Duodenal mucosa (tissue), 2 donors: ENCODE results near the gene BTBD9.

ENCODE experiments used
- H3K27ac ChIP-seq: one replicate; pipeline ENCODE4 v1.7.0; 2013; ENCODE audit warnings: low read depth, low read length
- H3K27me3 ChIP-seq, 2 donors: one replicate each; pipeline ENCODE4 v1.7.0; 2013; ENCODE audit warnings: low read length in 2 of 2, control low read depth in 1 of 2; ENCODE audit not compliant: insufficient read depth in 2 of 2, control insufficient read depth in 1 of 2
- H3K36me3 ChIP-seq, 2 donors: one replicate each; pipeline ENCODE4 v1.7.0; 2013; ENCODE audit warnings: low read length in 2 of 2, control low read depth in 1 of 2; ENCODE audit not compliant: insufficient read depth in 2 of 2, control insufficient read depth in 1 of 2
- H3K4me1 ChIP-seq, 2 donors: one replicate each; pipeline ENCODE4 v1.7.0; 2013; ENCODE audit warnings: low read length in 2 of 2, control low read depth in 1 of 2; ENCODE audit not compliant: insufficient read depth in 2 of 2, control insufficient read depth in 1 of 2
- H3K4me3 ChIP-seq, 2 donors: one replicate each; pipeline ENCODE4 v1.7.0; 2013; ENCODE audit warnings: low read length in 2 of 2, low read depth in 1 of 2
- H3K9ac ChIP-seq, 2 donors: one replicate each; pipeline ENCODE4 v1.7.0; 2013; ENCODE audit warnings: low read length in 2 of 2, low read depth in 1 of 2
- H3K9me3 ChIP-seq, 2 donors: one replicate each; pipeline ENCODE4 v1.7.0; 2013; ENCODE audit warnings: low read length in 2 of 2, control low read depth in 1 of 2; ENCODE audit not compliant: control insufficient read depth in 1 of 2

Gene BTBD9

DNA sequence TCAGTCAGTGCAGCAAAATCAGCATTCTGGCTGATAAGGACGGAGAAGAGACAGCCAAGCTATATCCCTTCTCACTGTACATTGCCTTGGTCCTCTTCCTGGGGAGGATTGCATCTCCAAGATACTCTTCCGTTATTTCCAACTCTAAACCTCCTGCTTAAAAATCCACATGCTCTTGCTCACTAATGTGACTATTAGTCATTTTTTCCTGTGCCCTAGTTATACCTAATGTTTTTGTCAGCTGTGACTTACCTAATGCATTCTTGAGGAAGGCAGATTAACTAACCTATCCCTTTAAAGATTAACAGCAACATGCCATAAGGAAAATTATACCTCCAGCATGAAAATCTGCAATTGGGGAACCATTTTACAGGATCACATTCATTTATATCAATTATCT is 317.6 kb downstream of the BTBD9 start:
- Histone ChIP-seq H3K4me1 (no peaks in the 10 kb centered on the region), H3K27ac (no peak overlapping the region), H3K36me3 (no peaks in the 10 kb centered on the region), H3K27me3 (no peaks in the 10 kb centered on the region), H3K4me3 (no peak overlapping the region), H3K9me3 (no peaks in the 10 kb centered on the region), H3K9ac (no peak overlapping the region)

DNA sequence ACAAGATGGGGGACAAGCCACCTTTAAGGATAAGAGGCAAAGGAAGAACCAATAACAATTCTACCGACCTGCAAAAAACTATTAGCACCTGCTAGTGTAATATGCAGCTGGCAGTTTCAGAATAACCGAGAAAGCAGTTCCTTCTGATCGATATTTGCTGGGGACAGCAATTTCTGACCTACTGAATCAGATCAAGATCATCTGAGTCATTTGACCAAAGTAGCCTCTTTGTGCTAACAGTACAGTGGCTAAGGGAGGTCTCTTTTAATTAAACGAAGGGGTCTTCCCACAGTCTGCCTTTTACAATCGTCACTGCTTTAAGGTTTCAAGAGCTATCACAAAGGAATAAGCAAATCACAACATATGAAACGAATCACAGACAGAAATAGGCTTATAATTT is 318.9 kb downstream of the BTBD9 start:
- H3K9me3 ChIP-seq: no peaks in the 10 kb centered on the region
- H3K4me3 ChIP-seq: no peak overlapping the region
- no peaks in the 10 kb centered on the region for H3K4me1 ChIP-seq
- no peak overlapping the region for H3K27ac ChIP-seq
- H3K27me3 ChIP-seq: no peaks in the 10 kb centered on the region
- no peaks in the 10 kb centered on the region for H3K36me3 ChIP-seq
- H3K9ac ChIP-seq: no peak overlapping the region

DNA sequence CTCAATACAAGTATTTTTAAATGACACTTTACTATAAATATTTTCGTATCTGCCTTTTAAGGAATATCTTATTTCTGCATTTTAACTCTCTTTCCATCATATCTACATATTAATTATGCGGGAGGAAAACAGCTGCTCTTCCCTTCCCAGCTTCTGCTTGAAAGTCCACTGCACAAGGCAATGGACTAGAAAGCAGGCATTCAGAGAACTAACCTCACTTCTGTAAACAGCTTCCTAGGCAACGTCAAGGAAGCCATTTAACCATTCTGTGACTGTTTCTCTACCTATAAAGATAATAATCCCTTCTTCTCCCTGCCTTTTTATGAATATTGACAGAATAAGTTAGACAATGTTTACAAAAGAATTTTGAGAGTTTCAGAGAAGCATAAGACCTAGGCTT is 319.4 kb downstream of the BTBD9 start:
- no peaks in the 10 kb centered on the region for H3K36me3 ChIP-seq
- no peak overlapping the region for H3K9ac ChIP-seq
- H3K27ac ChIP-seq: no peak overlapping the region
- H3K4me3 ChIP-seq: no peak overlapping the region
- no peaks in the 10 kb centered on the region for H3K4me1 ChIP-seq
- no peaks in the 10 kb centered on the region for H3K27me3 ChIP-seq
- no peaks in the 10 kb centered on the region for H3K9me3 ChIP-seq

DNA sequence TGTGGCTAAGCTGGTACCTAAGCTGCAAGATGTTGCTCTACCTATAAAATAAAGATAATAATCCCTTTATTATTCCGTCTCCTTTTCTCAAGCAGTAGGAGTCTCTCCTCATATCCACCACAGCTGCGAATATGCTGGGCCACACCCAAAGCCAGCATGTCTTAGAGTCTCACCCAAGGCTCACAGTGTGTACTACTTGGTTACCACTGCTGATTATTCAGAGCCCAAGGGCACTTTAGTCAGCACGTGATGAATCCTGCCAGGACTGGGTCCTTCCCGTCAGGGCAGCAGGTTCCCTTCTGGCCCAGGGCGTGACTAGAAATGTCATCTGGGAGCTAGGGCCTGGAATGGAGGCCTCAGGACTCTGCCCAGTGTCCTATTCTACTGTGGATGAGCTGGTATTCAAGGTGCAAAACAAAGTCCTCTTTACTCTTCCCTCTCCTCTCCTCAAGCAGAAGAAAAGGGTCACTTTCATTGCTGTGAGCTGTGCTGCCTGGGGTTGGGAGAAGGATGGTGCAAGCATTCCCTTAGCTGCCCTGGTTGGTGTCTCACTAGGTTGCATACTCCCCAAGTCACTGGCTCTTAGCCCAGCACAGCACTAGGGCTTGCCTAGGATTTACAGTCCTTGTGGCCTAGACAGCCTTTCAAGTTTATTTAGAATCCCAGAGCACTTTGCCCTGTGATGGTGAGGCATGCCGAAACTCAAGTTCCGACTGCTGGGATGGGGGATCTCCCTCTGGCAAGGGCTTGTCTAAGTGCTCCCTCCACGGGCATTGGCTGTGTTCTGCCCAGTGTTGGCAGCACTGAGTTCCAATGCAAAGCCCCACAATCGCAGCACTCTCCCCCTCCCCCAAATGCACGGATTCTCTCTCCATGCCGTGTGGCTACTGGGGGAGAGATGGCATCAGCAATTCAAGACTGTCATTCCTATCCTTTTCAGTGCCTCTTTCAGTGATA is 320.2 kb downstream of the BTBD9 start:
- H3K4me1 ChIP-seq: no peaks in the 10 kb centered on the region
- no peak overlapping the region for H3K27ac ChIP-seq
- no peaks in the 10 kb centered on the region for H3K36me3 ChIP-seq
- no peaks in the 10 kb centered on the region for H3K9me3 ChIP-seq
- no peaks in the 10 kb centered on the region for H3K27me3 ChIP-seq
- no peak overlapping the region for H3K9ac ChIP-seq
- no peak overlapping the region for H3K4me3 ChIP-seq

DNA sequence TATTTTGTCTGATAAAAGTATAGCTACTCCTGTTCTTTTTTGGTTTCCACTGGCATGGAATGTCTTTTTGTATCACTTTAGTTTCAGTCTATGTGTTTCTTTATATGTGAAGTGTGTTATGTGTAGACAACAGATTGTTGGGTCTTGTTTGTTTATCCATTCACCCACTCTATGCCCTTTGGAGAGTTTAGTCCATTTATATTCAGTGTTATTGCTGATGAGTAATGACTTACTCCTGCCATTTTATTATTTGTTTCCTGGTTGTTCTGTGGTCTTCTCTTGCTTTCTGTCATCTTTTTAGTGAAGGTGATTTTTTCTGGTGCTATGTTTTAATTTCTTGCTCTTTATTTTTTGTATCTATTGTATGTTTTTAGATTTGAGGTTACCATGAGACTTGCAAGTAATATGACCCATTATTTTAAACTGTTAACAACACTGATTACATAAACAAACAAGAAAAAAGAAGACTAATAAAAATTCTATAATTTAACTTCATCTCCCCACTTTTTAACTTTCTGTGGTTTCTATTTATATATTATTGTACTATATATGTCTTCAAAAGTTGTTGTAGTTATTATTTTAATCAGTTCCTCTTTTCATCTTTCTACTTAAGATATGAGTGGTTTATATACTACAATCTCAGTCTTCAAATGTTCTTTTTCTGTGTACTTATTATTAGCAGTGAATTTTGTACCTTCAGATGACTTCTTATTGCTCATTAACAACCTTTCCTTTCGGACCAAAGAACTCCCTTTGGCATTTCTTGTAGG is 323.4 kb downstream of the BTBD9 start:
- H3K27ac ChIP-seq: no peak overlapping the region
- no peaks in the 10 kb centered on the region for H3K9me3 ChIP-seq
- no peaks in the 10 kb centered on the region for H3K4me1 ChIP-seq
- no peak overlapping the region for H3K9ac ChIP-seq
- no peak overlapping the region for H3K4me3 ChIP-seq
- no peaks in the 10 kb centered on the region for H3K27me3 ChIP-seq
- no peaks in the 10 kb centered on the region for H3K36me3 ChIP-seq

DNA sequence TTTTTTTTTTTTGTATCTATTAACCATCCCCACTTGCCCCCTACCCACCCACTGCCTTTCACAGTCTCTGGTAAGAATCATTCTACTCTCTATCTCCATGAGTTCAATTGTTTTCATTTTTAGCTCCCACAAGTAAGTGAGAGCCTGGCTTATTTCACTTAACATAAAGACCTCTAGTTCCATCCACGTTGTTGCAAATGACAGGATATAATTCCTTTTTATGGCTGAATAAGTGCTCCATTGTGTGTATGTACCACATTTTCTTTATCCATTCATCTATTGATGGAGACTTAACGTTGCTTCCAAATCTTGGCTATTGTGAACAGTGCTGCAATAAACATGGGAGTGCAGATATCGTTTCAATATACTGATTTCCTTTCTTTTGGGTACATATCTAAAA is 328.5 kb downstream of the BTBD9 start:
- Histone ChIP-seq H3K9me3 (no peaks in the 10 kb centered on the region), H3K9ac (no peak overlapping the region), H3K27ac (no peak overlapping the region), H3K36me3 (no peaks in the 10 kb centered on the region), H3K27me3 (no peaks in the 10 kb centered on the region), H3K4me1 (peaks cover 0 to 2% of the 10 kb centered on the region in 2 donors), H3K4me3 (no peak overlapping the region)

DNA sequence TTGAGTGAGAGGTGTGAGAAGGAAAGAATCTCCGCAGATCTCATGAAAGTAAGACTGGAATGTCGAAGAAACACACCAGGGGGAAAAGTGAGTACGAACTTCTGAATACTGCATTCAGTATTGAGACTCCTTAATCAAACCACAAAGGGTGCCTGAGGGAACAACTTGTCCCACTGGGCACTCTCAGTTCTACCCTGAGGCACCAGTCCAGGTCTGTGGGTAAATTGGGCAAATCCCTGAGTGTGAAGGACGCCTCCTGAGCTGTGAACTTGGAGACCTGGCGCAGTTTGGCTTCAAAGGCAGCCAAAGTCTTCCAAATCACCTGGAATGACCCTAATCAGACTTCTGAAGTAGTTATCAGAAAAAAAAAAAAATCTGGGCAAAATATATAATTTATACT is 329.7 kb downstream of the BTBD9 start:
- Histone ChIP-seq H3K27ac (no peak overlapping the region), H3K4me3 (no peak overlapping the region), H3K36me3 (no peaks in the 10 kb centered on the region), H3K27me3 (no peaks in the 10 kb centered on the region), H3K9me3 (no peaks in the 10 kb centered on the region), H3K9ac (no peak overlapping the region), H3K4me1 (peaks cover 0 to 4% of the 10 kb centered on the region in 2 donors)

DNA sequence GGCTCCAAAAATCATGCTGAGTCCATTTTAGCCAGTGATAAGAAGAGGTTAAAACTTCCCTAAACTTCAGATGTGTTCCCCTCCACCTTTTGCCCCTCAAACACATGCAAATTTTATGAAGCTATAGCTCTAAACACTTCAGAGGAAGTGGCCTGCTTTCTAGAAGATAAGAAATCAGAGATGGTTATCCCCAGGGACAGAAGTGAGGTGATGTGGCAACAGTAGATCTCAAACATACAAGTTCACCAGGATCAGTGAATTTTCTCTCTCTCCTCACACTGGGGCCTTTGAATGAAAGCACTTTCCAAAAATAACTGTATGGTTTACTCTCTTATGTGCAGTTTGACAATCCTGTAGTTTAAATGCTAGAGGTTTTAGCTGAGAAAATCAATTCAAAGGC is 332.0 kb downstream of the BTBD9 start:
- peaks cover 0 to 4% of the 10 kb centered on the region in 2 donors for H3K4me1 ChIP-seq
- no peaks in the 10 kb centered on the region for H3K9me3 ChIP-seq
- no peak overlapping the region for H3K4me3 ChIP-seq
- no peaks in the 10 kb centered on the region for H3K36me3 ChIP-seq
- H3K9ac ChIP-seq: no peak overlapping the region
- H3K27ac ChIP-seq: no peak overlapping the region
- no peaks in the 10 kb centered on the region for H3K27me3 ChIP-seq

DNA sequence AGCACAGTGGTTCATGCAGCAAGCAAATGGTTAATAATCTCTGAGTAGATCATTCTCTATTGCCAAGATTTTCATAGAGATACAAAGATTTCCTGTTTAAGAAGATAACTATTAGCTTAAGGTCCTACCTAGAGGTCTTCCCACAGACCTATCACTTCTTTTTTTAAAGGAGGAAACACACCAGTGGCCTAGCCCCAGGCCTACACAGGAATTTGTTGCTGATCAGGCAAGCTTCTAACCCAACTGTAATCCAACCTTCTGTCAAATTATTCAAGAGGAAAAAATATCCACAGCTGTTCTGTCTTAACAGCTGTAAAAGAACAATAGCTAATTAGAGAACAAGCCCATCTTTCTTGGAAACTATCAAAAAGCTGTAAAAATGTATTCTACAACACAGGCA is 332.8 kb downstream of the BTBD9 start:
- Histone ChIP-seq H3K9ac (no peak overlapping the region), H3K9me3 (no peaks in the 10 kb centered on the region), H3K27me3 (no peaks in the 10 kb centered on the region), H3K36me3 (no peaks in the 10 kb centered on the region), H3K27ac (no peak overlapping the region), H3K4me3 (no peak overlapping the region), H3K4me1 (peaks cover 0 to 4% of the 10 kb centered on the region in 2 donors)

DNA sequence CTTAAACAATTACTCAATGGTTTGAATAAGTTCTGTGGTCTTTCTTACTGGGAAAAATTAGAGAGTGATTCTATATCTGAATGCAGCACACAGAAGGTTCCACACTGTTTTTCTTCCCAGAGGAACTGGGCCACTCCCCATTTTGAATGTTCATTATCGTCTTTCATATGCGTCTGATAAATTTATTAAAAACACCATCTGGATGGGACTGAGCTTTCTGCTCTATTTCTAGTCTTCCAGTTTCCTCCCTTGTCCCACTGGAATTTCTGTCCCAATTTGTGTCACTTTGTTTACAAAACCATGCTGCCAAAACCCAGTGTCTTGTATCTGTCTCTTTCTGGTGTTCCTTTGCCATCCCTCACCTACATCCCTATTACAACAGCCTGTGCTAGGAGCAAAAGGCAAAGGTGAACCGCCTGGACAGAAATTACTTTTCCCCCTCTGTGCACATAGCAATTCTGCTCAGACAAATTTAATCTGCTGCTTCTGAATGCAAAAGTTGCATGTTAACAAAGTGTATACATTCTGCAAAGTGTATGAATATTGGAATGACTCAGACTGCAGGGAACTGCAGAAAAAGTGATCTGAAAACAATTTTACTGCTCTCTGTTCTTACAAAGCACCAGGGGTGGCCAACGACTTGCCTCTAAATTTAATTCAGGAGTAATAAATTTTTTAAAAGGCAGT is 333.6 kb downstream of the BTBD9 start:
- no peak overlapping the region for H3K9ac ChIP-seq
- no peak overlapping the region for H3K4me3 ChIP-seq
- H3K9me3 ChIP-seq: no peaks in the 10 kb centered on the region
- H3K4me1 ChIP-seq: peaks cover 0 to 4% of the 10 kb centered on the region in 2 donors
- no peak overlapping the region for H3K27ac ChIP-seq
- H3K36me3 ChIP-seq: no peaks in the 10 kb centered on the region
- no peaks in the 10 kb centered on the region for H3K27me3 ChIP-seq
